ENCODE data around the gene UNC13A. TPM values are rescaled to one million over a fixed set of nuclear protein-coding genes. Genes with fewer than 3 reads are reported as not detected.

The UNC13A gene
- total and polyA plus RNA-seq, 2 of the 8 experiments (the other 6 are each of a cell fraction or from before 2014, with no cell fraction given): 13.1 to 47.6 TPM

DNA sequence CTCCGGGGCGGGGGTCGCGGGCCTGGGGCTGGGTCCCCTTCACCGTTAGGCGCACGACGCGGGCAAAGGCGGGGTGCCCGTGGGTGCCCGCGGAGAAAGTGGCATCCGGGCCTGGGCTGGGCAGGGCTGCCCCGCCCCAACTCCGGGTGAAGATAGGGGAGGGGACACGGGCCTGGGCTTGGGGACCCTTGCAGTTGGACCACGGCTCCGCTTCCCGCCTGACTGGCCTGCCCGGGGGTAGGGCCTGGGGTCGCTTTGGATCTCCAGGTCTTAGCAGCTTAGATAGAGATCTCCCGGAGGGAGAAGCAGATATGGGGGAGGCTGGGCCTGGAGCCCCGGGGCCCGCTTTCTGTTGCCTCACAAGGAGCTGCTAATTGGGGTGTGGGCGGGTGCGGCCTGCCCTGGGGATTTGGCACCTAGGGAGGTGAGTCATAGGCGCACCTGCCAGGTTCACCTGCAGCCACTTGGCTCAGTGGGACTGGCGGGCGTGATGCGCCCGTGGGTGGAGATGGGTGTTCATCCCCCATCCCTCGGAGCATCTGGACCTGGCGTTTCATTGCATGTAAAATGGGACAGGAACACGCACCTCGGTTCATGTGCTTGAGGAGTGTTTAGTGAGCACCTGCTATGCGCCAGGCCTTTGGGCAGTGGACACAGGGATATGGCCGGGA lies 31.7 kb upstream of the UNC13A start:
- no peak overlapping the region for H3K27ac ChIP-seq (ENCODE audit: low read depth, low read length)
- no peaks in the 10 kb centered on the region for H3K27me3 ChIP-seq (replicated peaks in 1 of 4; ENCODE audit: control insufficient read depth in 3 of 4, extremely low read depth in 1 of 4, insufficient read depth in 3 of 4, low read length in 3 of 4)
- H3K4ac ChIP-seq (replicated peaks; ENCODE audit: insufficient read length, low read depth, low read length): no peak overlapping the region
- no peak overlapping the region for H2BK5ac ChIP-seq (ENCODE audit: low read depth, low read length)
- peak overlapping the region; percentile 60; the same call in 1 of the 2 replicates for H4K8ac ChIP-seq (ENCODE audit: extremely low read depth, insufficient read depth, low read length)
- no peaks in the 10 kb centered on the region for H3K9me3 ChIP-seq (ENCODE audit: insufficient read depth in 2 of 2, low read depth in 1 of 2, low read length in 1 of 2)
- H3K4me2 ChIP-seq (ENCODE audit: insufficient read depth in 1 of 2, low read depth in 2 of 2, low read length in 2 of 2): peak overlapping the region; percentile 89 to 99
- peaks cover 9% of the 10 kb centered on the region; the same call in 1 of the 2 replicates for H3K23me2 ChIP-seq (ENCODE audit: low read depth, low read length)
- no peak overlapping the region for H4K91ac ChIP-seq (replicated peaks; ENCODE audit: insufficient read length, low read length)
- no peak overlapping the region for H3K18ac ChIP-seq (ENCODE audit: extremely low read depth, low read length)
- WGBS, 2 experiments (ENCODE audit: extremely low coverage in 1 of 2, insufficient coverage in 1 of 2, insufficient read length in 1 of 2, insufficient replicate concordance in 2 of 2, low coverage in 1 of 2, low lambda C conversion rate in 2 of 2, missing lambda C conversion rate in 1 of 2): 22% methylated on average over 18 of the region's 38 CpGs; no CpG with 5 or more reads in 1 of the 2 experiments
- no peak overlapping the region for H2AFZ ChIP-seq (ENCODE audit: low read length)
- no peak overlapping the region for H4K5ac ChIP-seq (ENCODE audit: insufficient read length, low read depth, low read length)
- H2BK120ac ChIP-seq (replicated peaks; ENCODE audit: low read depth, low read length): no peak overlapping the region
- peaks cover 4 to 13% (median 6%) of the 10 kb centered on the region in 4 experiments for H3K4me1 ChIP-seq (replicated peaks in 1 of 4; ENCODE audit: control insufficient read depth in 3 of 4, insufficient read depth in 4 of 4, low read length in 3 of 4)
- POLR2A ChIA-PET (ENCODE audit: partially characterized antibody): interaction anchor here (0.7 to 3.8 kb wide), 11 partner anchors 9 to 139 kb away, joined by 3 to 13 read pairs (median 3); no protein-coding TSS in a partner anchor
- H3K9ac ChIP-seq (replicated peaks in 1 of 4; ENCODE audit: extremely low read depth in 1 of 4, low read depth in 3 of 4, low read length in 3 of 4): peak overlapping the region; percentile 56 to 84 (median 64); a peak in 6 of 7 replicates
- CTCF ChIA-PET (ENCODE audit: partially characterized antibody): interaction anchor here (0.9 to 3.6 kb wide), 9 partner anchors 11 to 235 kb away, joined by 3 to 21 read pairs (median 4); partner anchors contain the start of gene RPL18A
- H3K79me1 ChIP-seq (ENCODE audit: low read depth, low read length): peaks cover 12% of the 10 kb centered on the region; the same call in 1 of the 2 replicates
- peaks cover 11 to 24% of the 10 kb centered on the region in 2 experiments for H4K20me1 ChIP-seq (replicated peaks in 1 of 2; ENCODE audit: control insufficient read depth in 1 of 2, insufficient read depth in 2 of 2, low read length in 2 of 2)
- H3K4me3 ChIP-seq (ENCODE audit: extremely low read depth in 1 of 4, insufficient read depth in 2 of 4, low read depth in 3 of 4, low read length in 4 of 4): peak overlapping the region; percentile 75 to 100 (median 83)
- no peak for DNase-seq (ENCODE audit: low read depth in 1 of 2, low spot score in 2 of 2)
- H3K56ac ChIP-seq (replicated peaks; ENCODE audit: insufficient read length, low read depth, low read length): no peak overlapping the region
- no peak overlapping the region for H2BK15ac ChIP-seq (ENCODE audit: low read length)
- H2BK12ac ChIP-seq (ENCODE audit: low read depth, low read length): no peak overlapping the region
- H3K23ac ChIP-seq (ENCODE audit: insufficient read length): no peak overlapping the region
- H3K14ac ChIP-seq (ENCODE audit: insufficient read length): no peak overlapping the region
- TF ChIP-seq POU5F1 (IDR thresholded peaks at IDR 0.05; ENCODE audit: low read depth, low read length) (no peak), SAP30 (IDR thresholded peaks at IDR 0.05; ENCODE audit: insufficient read depth, insufficient replicate concordance, low read length) (peak; percentile 19), TAF1 (IDR thresholded peaks at IDR 0.05; ENCODE audit: low read depth, low read length) (no peak)
- peaks cover 17 to 32% of the 10 kb centered on the region in 2 experiments for H3K79me2 ChIP-seq (ENCODE audit: control insufficient read depth in 1 of 2, insufficient read depth in 2 of 2, low read length in 2 of 2)
- no peak for FAIRE-seq
- peaks cover 2 to 13% (median 5%) of the 10 kb centered on the region in 4 experiments; a peak in 6 of 8 replicates for H3K36me3 ChIP-seq (ENCODE audit: control insufficient read depth in 2 of 4, insufficient read depth in 4 of 4, low read length in 3 of 4)
- no peak overlapping the region for H2BK20ac ChIP-seq (ENCODE audit: low read length)
- no peak overlapping the region; the same call in 1 of the 2 replicates for H2AK5ac ChIP-seq (ENCODE audit: low read depth, low read length)
